Prostate gland (tissue), 2 donors: Measurements from ENCODE around the gene PYGO1. TPM values are rescaled to one million over a fixed set of nuclear protein-coding genes. Genes with fewer than 3 reads are reported as not detected.
"Not testable (repeated sequence)": the region's sequence is repeated elsewhere in the genome, so short reads cannot be mapped to it uniquely, and the experiment has no call there.

Experiments used
- DNase-seq: peaks from one replicate; pipeline ENCODE4 v3.0.0-alpha.2; 2019; ENCODE audit warnings: low spot score
- H3K27ac ChIP-seq, 2 donors: fragments of 200-600 bp; sonication (generic); 2 replicates each; pipeline ENCODE4 v1.5.1; 2017 to 2019
- H3K27me3 ChIP-seq: fragments of 200-600 bp; sonication (generic); replicated peaks from 2 replicates; pipeline ENCODE4 v1.5.1; 2019; ENCODE audit not compliant: insufficient read depth
- H3K36me3 ChIP-seq, 2 donors: fragments of 200-600 bp; sonication (generic); 1 replicate in 1 of 2; 2 replicates in 1 of 2; pipeline versions ENCODE4 v1.5.1 to v1.8.1; 2017 to 2019
- H3K4me1 ChIP-seq: fragments of 200-600 bp; sonication (generic); replicated peaks from 2 replicates; pipeline ENCODE4 v1.5.1; 2019
- H3K4me3 ChIP-seq, 2 donors: fragments of 200-600 bp; sonication (generic); 2 replicates each; pipeline ENCODE4 v1.5.1; 2017 to 2019
- H3K9me3 ChIP-seq: fragments of 200-600 bp; sonication (generic); 2 replicates; pipeline ENCODE4 v1.5.1; 2017
- CTCF ChIP-seq, 4 experiments: fragments of 200-600 bp in 2 of 4; fragments of 450-650 bp in 2 of 4; sonication (generic) in 2 of 4; IDR thresholded peaks; 1 replicate in 3 of 4; 2 replicates in 1 of 4; pipeline ENCODE4 v1.5.1; 2016 to 2019; ENCODE audit warnings: antibody characterized with exemption in 4 of 4, mild to moderate bottlenecking in 2 of 4, moderate library complexity in 2 of 4
- POLR2A ChIP-seq: fragments of 450-650 bp; IDR thresholded peaks from one replicate; pipeline ENCODE4 v1.6.1; 2016; ENCODE audit warnings: antibody characterized with exemption, mild to moderate bottlenecking
- POLR2AphosphoS5 ChIP-seq: sonication (generic); formaldehyde crosslinking; IDR thresholded peaks from one replicate; pipeline ENCODE4 v1.6.1; 2017; ENCODE audit warnings: antibody characterized with exemption
- WGBS: methylation state at CpG from one replicate; pipeline ENCODE4 v1.1.5; 2018; 5-methylcytosine and 5-hydroxymethylcytosine counted together
- intact Hi-C: fragments of 100-400 bp; cut with DNase I; formaldehyde crosslinking; loops from one replicate; pipeline ENCODE4 v1.14.2; 2022
- total RNA-seq, 2 donors: library from RNA; depleted of rRNA; stranded (reverse); fragments of >200 nt; gene quantifications; one replicate each; pipeline ENCODE4 v1.1.0, GENCODE V29; 2016

PYGO1 gene
- total RNA-seq, 2 donors from 2014 or later: 7.2 to 12.3 TPM

- no peaks in the 10 kb centered on the region for H3K27me3 ChIP-seq
- no peak for TF ChIP-seq POLR2A
- intact Hi-C loops: no loop called here
- WGBS: 71% methylated on average over 4 of the region's 4 CpGs
- H3K9me3 ChIP-seq: no peaks in the 10 kb centered on the region
- no peak for DNase-seq
- no peaks in the 10 kb centered on the region for H3K36me3 ChIP-seq
- H3K4me1 ChIP-seq: no peaks in the 10 kb centered on the region
- no peak overlapping the region for H3K4me3 ChIP-seq
- no peak overlapping the region for H3K27ac ChIP-seq
These were observed 25.6 kb upstream of the PYGO1 start for GRCh38 chr15:55613727-55614126.

- Histone ChIP-seq H3K36me3 (no peaks in the 10 kb centered on the region), H3K27me3 (no peaks in the 10 kb centered on the region), H3K9me3 (no peaks in the 10 kb centered on the region), H3K27ac (no peak overlapping the region), H3K4me3 (no peak overlapping the region), H3K4me1 (no peaks in the 10 kb centered on the region)
- intact Hi-C loops: no loop called here
- 93% methylated on average over 5 of the region's 5 CpGs for WGBS
- TF ChIP-seq CTCF (IDR thresholded peaks at IDR 0.05) (no peak), POLR2AphosphoS5 (no peak), POLR2A (no peak)
- no peak for DNase-seq
These were observed 18.1 kb upstream of the PYGO1 start for GRCh38 chr15:55606214-55606613.

GRCh38 chr15:55601374-55601773 is 13.2 kb upstream of the PYGO1 start:
- Histone ChIP-seq H3K4me1 (no peaks in the 10 kb centered on the region), H3K27me3 (no peaks in the 10 kb centered on the region), H3K4me3 (no peak overlapping the region), H3K27ac (no peak overlapping the region), H3K36me3 (no peaks in the 10 kb centered on the region), H3K9me3 (no peaks in the 10 kb centered on the region)
- no peak for DNase-seq
- intact Hi-C loops: no loop called here
- no peak for TF ChIP-seq POLR2AphosphoS5
- TF ChIP-seq CTCF (IDR thresholded peaks at IDR 0.05): no peak
- no peak for TF ChIP-seq POLR2A
- WGBS: 89% methylated on average over 5 of the region's 5 CpGs

GRCh38 chr15:55599439-55599838 is 11.3 kb upstream of the PYGO1 start:
- H3K27me3 ChIP-seq: no peaks in the 10 kb centered on the region
- H3K36me3 ChIP-seq: no peaks in the 10 kb centered on the region
- H3K4me1 ChIP-seq: no peaks in the 10 kb centered on the region
- H3K27ac ChIP-seq: no peak overlapping the region
- TF ChIP-seq POLR2A: no peak
- TF ChIP-seq POLR2AphosphoS5: no peak
- no peak for TF ChIP-seq CTCF (IDR thresholded peaks at IDR 0.05)
- no peak for DNase-seq
- intact Hi-C loops: no loop called here
- H3K9me3 ChIP-seq: no peaks in the 10 kb centered on the region
- no peak overlapping the region for H3K4me3 ChIP-seq
- WGBS: 89% methylated on average over 3 of the region's 3 CpGs

- H3K4me1 ChIP-seq, H3K4me3 ChIP-seq, H3K27me3 ChIP-seq, H3K36me3 ChIP-seq, intact Hi-C loops, DNase-seq, H3K27ac ChIP-seq, H3K9me3 ChIP-seq: not testable (repeated sequence)
- WGBS: 96% methylated on average over 1 of the region's 1 CpG
These were observed 4.9 kb upstream of the PYGO1 start for GRCh38 chr15:55593019-55593418.

GRCh38 chr15:55590788-55591187 is 2.6 kb upstream of the PYGO1 start:
- WGBS: 69% methylated on average over 3 of the region's 3 CpGs
- intact Hi-C loops: no loop called here

More at GRCh38 chr15:55590788-55591187, 2.6 kb upstream of the PYGO1 start:
- Histone ChIP-seq H3K4me3 (no peak overlapping the region), H3K27me3 (no peaks in the 10 kb centered on the region), H3K9me3 (no peaks in the 10 kb centered on the region), H3K36me3 (no peaks in the 10 kb centered on the region), H3K4me1 (no peaks in the 10 kb centered on the region), H3K27ac (no peak overlapping the region)
- TF ChIP-seq CTCF (IDR thresholded peaks at IDR 0.05) (no peak), POLR2AphosphoS5 (no peak), POLR2A (no peak)
- DNase-seq: no peak
